Keratinocyte (primary cell): ENCODE results near the gene BRD3OS. TPM values are rescaled to one million over a fixed set of nuclear protein-coding genes. Genes with fewer than 3 reads are reported as not detected.

Source experiments
- DNase-seq: peaks from one replicate; pipeline ENCODE4 v3.0.0-alpha.2; 2011; ENCODE audit warnings: low read depth, missing footprints, low spot score
- FAIRE-seq: peaks from 2 replicates; lab custom pipeline; 2011; peaks lifted over from hg19 to GRCh38; lab: Jason Lieb, UNC
- H2AFZ ChIP-seq: 2 replicates; pipeline ENCODE4 v1.6.0; 2012; ENCODE audit warnings: low read length, control low read depth, inconsistent platforms; ENCODE audit not compliant: control insufficient read depth
- H3K27ac ChIP-seq: 2 replicates; pipeline ENCODE4 v1.5.1; 2011; ENCODE audit warnings: low read length; ENCODE audit not compliant: control insufficient read depth, insufficient read depth
- H3K27me3 ChIP-seq: 3 replicates; pipeline ENCODE4 v1.6.0; 2011; ENCODE audit warnings: low read length; ENCODE audit not compliant: control insufficient read depth, insufficient read depth; ENCODE audit errors: extremely low read depth
- H3K36me3 ChIP-seq, 2 experiments: 2 replicates in 1 of 2; 3 replicates in 1 of 2; pipeline ENCODE4 v1.5.1; 2011; ENCODE audit warnings: low read length in 2 of 2, mild to moderate bottlenecking in 1 of 2; ENCODE audit not compliant: control insufficient read depth in 2 of 2, insufficient read depth in 2 of 2; ENCODE audit errors: extremely low read depth in 1 of 2
- H3K4me1 ChIP-seq: 3 replicates; pipeline ENCODE4 v1.5.1; 2011; ENCODE audit warnings: low read length; ENCODE audit not compliant: control insufficient read depth, insufficient read depth; ENCODE audit errors: extremely low read depth
- H3K4me2 ChIP-seq: 3 replicates; pipeline ENCODE4 v1.6.0; 2011; ENCODE audit warnings: low read depth, low read length; ENCODE audit not compliant: control insufficient read depth, insufficient read depth; ENCODE audit errors: extremely low read depth
- H3K4me3 ChIP-seq, 3 experiments: fragments of 200-600 bp in 1 of 3; sonication (generic) in 1 of 3; 2 replicates in 2 of 3; 3 replicates in 1 of 3; pipeline ENCODE4 v1.5.1; 2011 to 2016; ENCODE audit warnings: low read length in 3 of 3, mild to moderate bottlenecking in 3 of 3, control low read depth in 2 of 3, inconsistent platforms in 1 of 3, low read depth in 1 of 3, mixed read lengths in 1 of 3, mixed run types in 1 of 3, moderate library complexity in 1 of 3; ENCODE audit not compliant: control insufficient read depth in 2 of 3, insufficient read depth in 2 of 3; ENCODE audit errors: extremely low read depth in 1 of 3
- H3K79me2 ChIP-seq: 2 replicates; pipeline ENCODE4 v1.6.0; 2012; ENCODE audit warnings: low read length; ENCODE audit not compliant: control insufficient read depth, insufficient read depth
- H3K9ac ChIP-seq: 3 replicates; pipeline ENCODE4 v1.6.0; 2011; ENCODE audit warnings: low read length; ENCODE audit not compliant: control insufficient read depth, insufficient read depth; ENCODE audit errors: extremely low read depth
- H3K9me1 ChIP-seq: 3 replicates; pipeline ENCODE4 v1.6.0; 2011; ENCODE audit warnings: low read length; ENCODE audit not compliant: control insufficient read depth, insufficient read depth; ENCODE audit errors: extremely low read depth
- H3K9me3 ChIP-seq: 2 replicates; pipeline ENCODE4 v1.5.1; 2012; ENCODE audit warnings: low read depth, low read length; ENCODE audit not compliant: control insufficient read depth
- H4K20me1 ChIP-seq: 3 replicates; pipeline ENCODE4 v1.6.0; 2011; ENCODE audit warnings: low read length; ENCODE audit not compliant: control insufficient read depth, insufficient read depth; ENCODE audit errors: extremely low read depth
- CTCF ChIP-seq, 3 experiments: IDR thresholded peaks in 1 of 3; conservative IDR thresholded peaks in 1 of 3; optimal IDR thresholded peaks in 1 of 3; 2 replicates in 2 of 3; 3 replicates in 1 of 3; pipeline versions ENCODE3 to v1.5.1; 2011; ENCODE audit warnings: low read length in 3 of 3, mild to moderate bottlenecking in 3 of 3, moderate library complexity in 2 of 3, control low read depth in 1 of 3, inconsistent platforms in 1 of 3; ENCODE audit not compliant: insufficient read depth in 2 of 3; ENCODE audit errors: extremely low read depth in 1 of 3
- EZH2 ChIP-seq: IDR thresholded peaks from one replicate; pipeline ENCODE4 v1.6.1; 2012; ENCODE audit warnings: inconsistent platforms, mild to moderate bottlenecking, low read length, moderate library complexity
- dilution Hi-C: fragments of 300-500 bp; cut with MboI; formaldehyde crosslinking; loops from one replicate; pipeline ENCODE4 v1.7.0; 2020; ENCODE audit warnings: low sequenced_read_pairs; ENCODE audit not compliant: extremely low pct_ligation_motif_present
- polyA plus RNA-seq, 5 experiments: library from polyadenylated mRNA; depleted of rRNA in 3 of 5; stranded (reverse) in 3 of 5; stranded (forward) in 1 of 5; unstranded in 1 of 5; fragments of >200 nt; gene quantifications; 1 replicate in 1 of 5; 2 replicates in 3 of 5; 3 replicates in 1 of 5; pipeline versions ENCODE4 v1.2.1 to v1.2.3, GENCODE V29; 2011 to 2012; ENCODE audit warnings: missing spikeins in 2 of 5, low read depth in 1 of 5, low replicate concordance in 1 of 5

Gene BRD3OS
- polyA plus RNA-seq, 1 donor (not counting 4 experiments of a cell fraction or from before 2014, with no cell fraction given), result 8.5 TPM

- dilution Hi-C loops, result no loop called here
Observed at GRCh38 chr9:134039386-134040175, 14.3 kb downstream of the BRD3OS start.

GRCh38 chr9:134040176-134040565, 14.9 kb downstream of the BRD3OS start:
- Histone ChIP-seq H3K9me1 (no peaks in the 10 kb centered on the region), H3K27me3 (no peaks in the 10 kb centered on the region), H3K9ac (no peak overlapping the region), H2AFZ (no peak overlapping the region), H4K20me1 (no peaks in the 10 kb centered on the region), H3K79me2 (no peaks in the 10 kb centered on the region), H3K36me3 (peaks cover 5 to 27% of the 10 kb centered on the region in 2 experiments), H3K4me3 (no peak overlapping the region), H3K27ac (no peak overlapping the region), H3K4me2 (no peak overlapping the region), H3K4me1 (no peaks in the 10 kb centered on the region), H3K9me3 (no peaks in the 10 kb centered on the region)
- no peak for FAIRE-seq
- TF ChIP-seq EZH2 (no peak), CTCF (optimal IDR thresholded peaks at IDR 0.05 in 1 of 3, IDR thresholded peaks at IDR 0.05 in 1 of 3, conservative IDR thresholded peaks at IDR 0.05 in 1 of 3; ENCODE audit: extremely low read depth in 1 of 3, insufficient read depth in 2 of 3, low read length in 3 of 3) (no peak)
- dilution Hi-C loops, result no loop called here
- no peak for DNase-seq

More at GRCh38 chr9:134039386-134040175, 14.3 kb downstream of the BRD3OS start:
- no peak for DNase-seq
- no peak overlapping the region for H2AFZ ChIP-seq
- H3K27me3 ChIP-seq, result no peaks in the 10 kb centered on the region
- no peak overlapping the region for H3K9ac ChIP-seq
- H4K20me1 ChIP-seq, result no peaks in the 10 kb centered on the region
- peaks cover 7 to 27% of the 10 kb centered on the region in 2 experiments for H3K36me3 ChIP-seq
- no peak overlapping the region for H3K27ac ChIP-seq
- no peak overlapping the region for H3K4me2 ChIP-seq
- TF ChIP-seq CTCF (optimal IDR thresholded peaks at IDR 0.05 in 1 of 3, IDR thresholded peaks at IDR 0.05 in 1 of 3, conservative IDR thresholded peaks at IDR 0.05 in 1 of 3; ENCODE audit: extremely low read depth in 1 of 3, insufficient read depth in 2 of 3, low read length in 3 of 3) (no peak), EZH2 (no peak)
- no peaks in the 10 kb centered on the region for H3K9me1 ChIP-seq
- FAIRE-seq, result no peak
- no peaks in the 10 kb centered on the region for H3K4me1 ChIP-seq
- no peaks in the 10 kb centered on the region for H3K9me3 ChIP-seq
- H3K4me3 ChIP-seq, result no peak overlapping the region
- H3K79me2 ChIP-seq, result no peaks in the 10 kb centered on the region
